Stromal cell of bone marrow (primary cell): Measurements from ENCODE around the gene GANAB.
"Not testable (repeated sequence)": the region's sequence is repeated elsewhere in the genome, so short reads cannot be mapped to it uniquely, and the experiment has no call there.

Experiments
- DNase-seq: peaks from one replicate; pipeline ENCODE4 v3.0.0-alpha.2; 2012; ENCODE audit warnings: low read depth

The GANAB gene

DNA sequence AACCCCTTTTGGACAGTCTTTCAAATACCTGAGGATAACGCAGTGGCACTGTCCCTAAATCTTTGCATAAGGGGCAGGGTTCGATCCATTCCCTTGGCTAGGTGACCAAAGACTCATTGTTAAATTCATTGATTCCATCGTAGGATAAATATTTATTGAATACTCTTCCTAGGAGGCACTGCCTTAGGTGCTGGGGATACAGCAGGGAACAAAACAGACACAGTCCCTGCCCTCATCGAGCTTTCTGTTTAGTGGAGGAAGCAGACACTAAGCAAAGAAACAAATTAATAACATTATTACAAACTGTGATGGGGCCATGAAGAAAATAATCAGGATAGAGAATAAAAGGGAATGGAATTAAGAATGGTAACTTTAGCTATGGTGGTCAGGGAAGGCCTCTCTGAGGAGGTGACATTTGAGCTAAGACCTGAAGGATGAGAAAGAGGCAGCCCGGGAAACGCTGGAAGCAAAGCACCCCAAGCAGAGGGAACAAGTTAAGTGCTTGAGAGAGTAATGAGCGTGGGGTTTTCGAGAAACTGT lies 25.3 kb downstream of the GANAB start:
- no peak for DNase-seq

DNA sequence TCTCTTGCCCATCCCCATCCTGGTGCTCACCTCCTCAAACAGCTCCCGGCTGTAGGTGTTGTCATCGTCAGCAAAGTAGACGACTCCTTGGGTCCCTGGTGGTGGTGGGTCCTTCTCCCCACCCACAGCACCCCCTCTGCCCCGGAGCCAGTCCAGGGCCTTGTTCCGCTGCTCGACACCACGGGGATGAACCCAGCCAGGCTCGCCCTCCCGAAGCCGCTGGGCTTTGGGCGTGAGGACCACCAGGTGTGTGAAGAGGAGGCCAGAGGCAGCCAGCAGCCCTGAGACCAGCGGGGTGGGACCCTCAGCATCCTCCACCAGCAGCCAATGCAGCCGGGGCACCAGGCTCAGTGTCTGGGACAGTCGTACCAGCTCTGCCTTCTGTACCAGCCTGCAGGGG lies 29.5 kb downstream of the GANAB start:
- DNase-seq = not testable (repeated sequence)

DNA sequence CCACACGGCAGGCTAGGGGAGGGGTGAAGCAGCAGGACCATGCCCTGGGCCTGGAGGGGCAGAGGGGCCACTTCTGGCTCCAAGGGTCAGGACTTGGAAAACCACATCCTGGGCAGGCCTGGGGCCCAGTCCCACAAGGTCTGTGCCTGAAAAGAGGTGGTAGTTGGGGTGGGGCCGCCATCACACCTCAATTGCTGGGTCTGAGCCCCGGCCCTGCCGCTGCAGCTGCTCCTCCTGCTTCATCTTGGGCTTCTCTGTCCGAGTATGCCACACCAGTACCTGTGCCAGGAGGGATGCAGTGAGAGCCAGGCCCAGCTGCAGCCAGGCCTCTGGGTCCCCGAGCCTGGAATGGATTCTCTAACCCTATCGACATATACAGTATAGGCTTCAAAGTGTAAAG lies 30.9 kb downstream of the GANAB start:
- DNase-seq = no peak

DNA sequence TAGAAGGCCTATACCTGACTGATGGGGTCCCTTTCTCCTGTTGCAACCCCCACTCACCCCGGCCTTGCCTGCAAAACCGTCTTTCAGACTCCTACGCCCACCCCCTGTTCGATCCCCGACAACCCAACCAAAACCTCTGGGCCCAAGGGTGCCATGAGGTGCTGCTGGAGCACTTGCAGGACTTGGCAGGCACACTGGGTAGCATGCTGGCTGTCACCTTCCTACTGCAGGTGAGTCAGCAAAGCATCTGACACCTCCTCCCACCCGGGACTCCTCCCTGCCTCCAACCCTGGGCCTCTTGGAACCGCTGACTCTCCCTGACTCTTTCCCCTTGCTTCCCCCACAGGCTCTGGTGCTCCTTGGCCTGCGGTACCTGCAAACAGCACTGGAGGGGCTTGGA lies 32.1 kb downstream of the GANAB start:
- no peak for DNase-seq

DNA sequence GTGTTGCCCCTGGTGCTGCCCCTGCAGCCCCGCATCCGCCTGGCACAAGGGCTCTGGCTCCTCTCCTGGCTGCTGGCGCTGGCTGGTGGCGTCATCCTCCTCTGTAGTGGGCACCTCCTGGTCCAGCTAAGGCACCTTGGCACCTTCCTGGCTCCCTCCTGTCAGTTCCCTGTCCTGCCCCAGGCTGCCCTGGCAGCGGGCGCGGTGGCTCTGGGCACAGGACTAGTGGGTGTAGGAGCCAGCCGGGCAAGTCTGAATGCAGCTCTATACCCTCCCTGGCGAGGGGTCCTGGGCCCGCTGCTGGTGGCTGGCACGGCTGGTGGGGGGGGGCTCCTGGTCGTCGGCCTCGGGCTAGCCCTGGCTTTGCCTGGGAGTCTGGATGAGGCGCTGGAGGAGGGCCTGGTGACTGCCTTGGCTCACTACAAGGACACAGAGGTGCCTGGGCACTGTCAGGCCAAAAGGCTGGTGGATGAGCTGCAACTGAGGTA lies 33.1 kb downstream of the GANAB start:
- no peak for DNase-seq

DNA sequence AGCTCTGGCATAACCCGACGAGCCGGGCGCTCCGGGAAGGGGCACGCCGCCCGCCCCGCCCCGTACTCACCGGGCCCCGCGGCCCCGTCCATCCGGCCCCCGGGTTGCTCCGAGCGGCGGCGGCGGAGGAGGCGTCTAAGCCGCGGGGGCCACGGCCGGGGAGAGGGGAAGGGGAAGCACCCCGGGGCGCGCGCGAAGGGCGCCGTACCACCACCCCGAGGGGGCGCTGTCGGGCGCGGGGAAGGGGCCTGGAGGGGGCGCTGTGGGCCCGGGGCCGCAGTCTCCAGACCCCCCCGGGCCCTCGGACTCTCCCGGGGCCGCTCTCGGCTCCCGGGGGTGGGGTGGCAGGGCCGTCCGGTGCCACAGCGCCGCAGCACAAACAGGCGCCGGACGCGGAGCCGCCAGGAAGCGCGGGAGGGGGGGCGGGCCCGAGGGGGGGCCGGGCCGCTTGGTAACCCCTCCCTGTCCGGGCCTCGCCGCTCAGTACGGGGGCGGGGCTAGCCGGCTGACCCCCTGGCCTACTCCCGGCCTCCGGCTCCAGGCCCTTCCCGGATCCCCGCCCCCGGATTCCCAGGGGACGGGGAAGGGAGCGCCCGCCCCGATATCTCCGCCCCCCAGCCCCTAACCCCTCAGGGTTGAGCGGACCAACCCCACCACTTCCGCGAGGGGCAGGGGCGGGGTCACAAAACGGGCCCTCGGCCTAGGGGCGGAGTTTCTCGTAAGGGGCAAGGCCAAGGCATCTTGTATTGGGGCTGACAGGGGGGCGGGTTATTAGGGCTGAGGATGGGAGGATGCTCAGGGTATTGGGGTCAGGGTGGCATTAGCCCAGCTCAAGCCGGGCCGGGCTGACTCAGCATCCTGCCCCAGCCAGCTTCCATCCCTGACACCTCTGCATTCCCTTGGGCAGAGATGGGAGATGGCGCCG lies 33.8 kb downstream of the GANAB start, which contains the start of the genes EML3 and ROM1:
EML3 (minus strand) TSS at position 410 of the 925 bp plus-strand sequence; CDS start at position 92, 318 bp downstream.
ROM1 (plus strand) TSS at position 892 of the 925 bp plus-strand sequence; CDS start at position 917, 25 bp downstream.
- peak; percentile 77 for DNase-seq

DNA sequence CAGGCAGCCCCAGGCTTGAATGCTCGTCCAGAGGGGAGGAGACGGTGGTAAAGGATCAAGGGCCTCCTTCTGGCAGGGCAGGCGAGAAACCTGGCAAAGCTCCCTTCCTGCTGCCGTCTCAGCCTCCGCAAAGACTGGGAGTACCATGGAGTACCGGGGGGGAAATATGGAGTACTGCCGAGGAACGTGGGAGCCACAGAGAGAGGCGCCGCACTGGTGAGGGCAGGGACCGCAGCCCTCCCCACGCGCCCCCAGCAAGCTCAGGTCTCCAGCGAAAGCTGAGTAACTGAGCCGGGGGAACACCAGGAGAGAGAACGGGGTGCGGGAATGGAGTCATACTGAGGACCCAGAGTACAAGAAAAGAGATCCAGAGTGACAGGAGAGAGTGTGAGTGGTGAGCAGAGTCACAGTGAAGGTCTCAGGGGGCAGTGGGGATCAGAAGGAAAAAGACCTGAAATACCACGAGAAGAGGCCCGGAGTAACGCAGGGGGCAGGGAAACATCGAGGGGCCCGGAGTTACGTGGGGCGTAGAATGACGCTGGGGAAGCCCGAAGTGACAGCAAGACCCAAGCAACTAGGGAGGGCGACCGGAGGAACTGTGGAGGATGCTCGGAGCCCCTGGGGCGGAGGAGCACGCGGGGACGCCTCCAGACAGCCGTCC lies 34.6 kb downstream of the GANAB start:
- peak; percentile 36 for DNase-seq

DNA sequence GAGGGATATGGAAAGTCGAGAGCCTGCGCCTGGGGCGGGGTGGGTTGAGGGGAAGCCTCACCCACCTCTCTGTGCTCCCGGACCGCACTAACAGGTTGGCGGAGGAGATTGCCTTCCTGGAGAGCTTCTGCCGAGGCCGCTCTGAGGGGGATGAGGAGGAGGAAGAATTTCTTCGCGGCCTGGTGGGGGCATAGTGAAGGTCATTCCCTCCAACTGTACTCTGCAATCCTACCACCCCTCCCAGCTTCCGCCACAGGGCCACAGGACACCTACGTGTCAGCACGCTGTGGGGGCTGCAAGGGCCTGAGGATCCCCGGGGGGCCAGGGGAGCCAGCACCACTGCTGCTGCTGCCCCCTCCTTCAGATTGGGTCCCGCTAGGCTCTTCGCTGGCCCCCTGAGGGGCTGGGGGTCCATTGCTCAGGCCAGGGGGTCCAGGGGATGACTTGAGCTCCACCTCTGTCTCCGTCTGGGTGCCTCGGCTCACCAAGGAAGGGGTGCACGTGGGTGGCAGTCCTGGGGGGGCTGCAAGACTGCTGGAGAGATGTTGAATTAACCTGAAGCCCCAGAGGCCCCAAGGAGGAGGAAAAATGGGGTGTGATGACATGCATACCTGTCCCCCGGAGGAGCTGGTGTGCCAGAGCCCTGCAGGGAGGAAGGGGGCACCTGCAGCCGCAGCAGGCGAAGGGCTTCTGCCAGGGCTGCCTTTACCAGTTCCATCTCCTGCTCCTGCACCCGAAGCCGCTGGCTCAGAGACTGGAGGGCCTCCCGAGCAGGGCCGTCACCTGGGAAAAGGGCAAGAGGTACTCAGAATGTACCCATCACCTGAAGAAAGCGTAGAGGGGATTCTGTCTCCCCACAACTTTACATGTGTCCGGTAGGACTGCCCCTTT lies 35.4 kb downstream of the GANAB start:
- DNase-seq = no peak

DNA sequence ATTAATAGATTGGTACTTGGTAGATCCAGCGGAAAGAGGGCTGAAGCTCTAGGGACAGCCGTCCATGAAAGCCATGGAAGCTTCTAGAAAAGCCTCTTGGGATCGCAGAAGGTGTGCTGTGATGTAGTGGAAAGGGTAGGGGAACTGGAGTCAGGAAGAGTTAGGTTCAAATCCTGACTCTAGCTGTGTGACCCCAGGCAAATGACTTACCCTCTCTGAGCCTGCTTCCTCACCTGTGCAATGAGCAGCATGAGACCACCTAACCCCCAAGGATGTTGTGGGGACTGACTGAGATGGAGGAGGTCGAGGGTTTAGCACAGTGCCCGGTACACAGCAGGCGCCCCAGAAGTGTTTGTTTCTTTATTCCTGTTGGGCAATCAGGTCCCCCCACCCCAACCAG lies 36.0 kb downstream of the GANAB start:
- no peak for DNase-seq

DNA sequence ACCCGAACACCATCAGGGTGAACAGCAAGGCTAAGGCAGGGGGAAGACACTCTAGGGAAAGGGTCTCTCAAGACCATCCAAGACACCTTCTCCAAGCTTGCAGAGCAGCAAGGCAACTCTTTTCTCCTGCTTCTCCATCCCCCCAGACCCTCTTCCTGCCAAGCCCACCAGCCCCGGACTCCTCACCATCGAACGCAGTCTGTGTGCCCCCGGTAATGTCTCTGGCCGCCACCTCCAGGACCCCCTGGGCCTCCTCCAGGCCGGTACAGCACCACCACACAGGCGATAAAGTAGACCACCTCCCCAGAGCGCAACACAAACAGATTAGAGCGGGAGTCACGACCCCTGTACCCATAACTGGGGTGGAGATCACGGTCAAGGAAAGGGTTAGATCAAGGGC lies 37.6 kb downstream of the GANAB start:
- no peak for DNase-seq

DNA sequence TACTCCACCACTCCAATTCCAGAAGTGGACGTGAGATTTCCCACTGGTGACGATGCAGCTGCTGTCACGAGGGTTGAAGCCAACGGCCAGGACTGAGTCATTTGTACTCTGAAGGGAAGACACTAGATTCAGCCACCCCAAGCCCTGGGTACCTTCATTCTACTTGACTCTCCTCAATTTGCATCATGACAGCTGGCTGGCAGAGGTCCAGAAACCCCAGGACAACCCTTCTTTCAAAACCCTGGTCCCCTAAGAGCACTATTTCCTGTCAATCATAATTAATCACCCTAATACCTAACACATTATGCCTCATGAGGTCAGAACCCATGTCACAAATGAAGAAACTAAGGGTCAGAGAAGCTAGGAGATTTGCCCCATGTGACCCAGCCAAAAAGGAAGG lies 38.7 kb downstream of the GANAB start:
- no peak for DNase-seq

DNA sequence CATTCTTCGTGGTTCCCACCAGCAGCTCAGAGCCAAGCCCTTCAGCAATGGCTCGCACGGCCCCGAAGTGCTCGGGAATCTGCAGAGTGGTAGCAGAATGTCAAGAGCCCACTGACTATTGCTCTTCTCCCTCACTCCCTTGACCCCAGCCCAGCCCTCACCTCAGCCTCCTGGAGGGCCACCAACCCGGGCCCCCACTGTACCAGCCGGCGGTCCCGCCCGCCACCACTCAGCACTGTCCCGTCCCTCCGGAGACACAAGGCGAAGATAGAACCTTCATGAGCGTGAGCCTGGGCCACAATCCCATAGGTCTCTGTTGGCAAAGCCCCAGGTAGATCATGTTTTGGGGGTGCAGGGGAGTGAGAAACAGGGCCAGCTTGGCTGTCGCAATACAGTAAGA lies 40.5 kb downstream of the GANAB start:
- DNase-seq = no peak

DNA sequence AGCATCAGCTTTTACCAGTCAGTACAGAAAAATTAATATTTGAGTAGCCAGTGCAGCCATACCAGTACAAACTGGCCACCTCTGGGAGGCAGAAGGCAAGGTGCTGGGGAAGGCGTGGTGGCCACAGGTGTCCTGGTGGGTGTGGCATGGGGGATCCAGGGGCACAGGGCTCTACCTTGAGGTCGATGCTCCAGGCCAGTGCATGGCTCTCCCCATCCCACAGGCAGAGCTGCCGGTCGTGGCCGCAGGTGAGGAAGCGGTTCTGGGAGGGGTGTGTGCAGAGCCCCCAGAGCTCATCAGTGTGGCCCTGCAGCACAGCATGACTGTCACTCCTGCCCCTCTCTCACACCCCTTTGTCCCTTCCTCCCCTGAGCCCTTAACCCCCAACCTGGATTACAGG lies 40.9 kb downstream of the GANAB start:
- DNase-seq = no peak

DNA sequence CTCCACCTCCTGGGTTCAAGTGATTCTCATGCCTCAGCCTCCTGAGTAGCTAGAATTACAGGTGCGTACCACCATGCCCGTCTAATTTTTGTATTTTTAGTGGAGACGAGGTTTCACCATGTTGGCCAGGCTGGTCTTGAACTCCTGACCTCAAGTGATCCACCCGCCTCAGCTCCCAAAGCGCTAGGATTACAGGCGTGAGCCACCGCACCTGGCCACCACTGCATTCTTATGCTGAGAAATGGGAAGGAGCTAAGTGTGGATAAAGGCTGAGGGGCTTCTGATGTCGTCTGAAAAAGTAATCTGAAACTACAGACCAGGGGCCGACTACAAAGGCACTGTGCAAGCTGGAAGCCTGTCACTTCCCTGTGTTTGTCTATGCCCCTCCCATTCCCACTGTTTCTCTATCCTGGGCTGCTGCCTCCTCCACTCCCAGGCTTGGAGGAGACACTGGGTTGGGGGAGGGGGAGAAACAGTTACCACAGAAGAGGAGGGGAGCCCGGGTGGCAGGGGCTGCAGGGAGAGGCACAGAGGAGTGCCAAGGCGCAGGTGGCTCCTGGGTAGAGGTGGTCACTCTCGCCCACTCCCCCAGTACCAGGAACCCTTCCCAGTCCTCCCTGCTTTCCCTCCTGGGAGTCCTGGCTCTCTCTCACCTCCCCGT lies 41.8 kb downstream of the GANAB start:
- no peak for DNase-seq

DNA sequence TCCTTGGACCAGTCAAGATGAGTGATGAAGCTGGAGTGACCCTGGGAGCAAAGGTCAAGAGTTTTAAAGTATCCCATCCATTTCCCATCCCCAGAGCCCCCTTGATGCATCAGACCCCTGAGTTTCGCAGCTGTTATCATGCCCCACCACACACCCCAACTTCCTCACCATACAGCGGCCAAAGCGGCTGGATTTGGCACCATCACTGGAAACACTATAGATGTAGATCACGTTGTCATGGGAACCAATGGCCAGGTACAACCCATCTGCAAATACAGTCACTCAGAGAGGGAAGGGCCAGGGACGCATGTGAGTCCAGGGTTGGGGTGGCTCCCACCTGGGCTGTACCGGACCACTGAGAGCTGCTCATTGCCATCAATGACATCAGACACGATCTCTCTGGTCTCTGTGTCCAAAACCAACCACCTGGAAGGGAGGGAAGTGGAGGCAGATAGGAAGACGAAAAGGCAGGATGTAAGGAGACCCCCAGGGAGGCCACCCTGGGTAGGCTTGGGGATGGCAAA lies 42.6 kb downstream of the GANAB start:
- no peak for DNase-seq

DNA sequence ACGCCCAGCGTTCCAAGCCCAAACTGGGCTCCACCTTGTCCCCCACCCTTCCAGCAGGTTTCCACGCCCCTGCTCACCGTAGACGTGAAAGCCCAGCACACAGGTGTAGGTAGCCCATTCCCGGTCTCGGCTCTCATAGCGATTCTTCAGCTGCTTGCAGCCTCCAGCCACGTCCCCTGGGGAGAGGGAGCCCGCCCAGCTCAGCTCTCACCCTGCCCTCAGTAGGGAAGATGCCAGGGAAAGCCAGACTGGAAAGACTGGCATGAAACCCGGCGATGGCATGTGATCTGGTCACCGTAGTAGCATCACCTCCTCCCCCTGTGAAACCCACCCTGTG lies 43.4 kb downstream of the GANAB start:
- DNase-seq = no peak

DNA sequence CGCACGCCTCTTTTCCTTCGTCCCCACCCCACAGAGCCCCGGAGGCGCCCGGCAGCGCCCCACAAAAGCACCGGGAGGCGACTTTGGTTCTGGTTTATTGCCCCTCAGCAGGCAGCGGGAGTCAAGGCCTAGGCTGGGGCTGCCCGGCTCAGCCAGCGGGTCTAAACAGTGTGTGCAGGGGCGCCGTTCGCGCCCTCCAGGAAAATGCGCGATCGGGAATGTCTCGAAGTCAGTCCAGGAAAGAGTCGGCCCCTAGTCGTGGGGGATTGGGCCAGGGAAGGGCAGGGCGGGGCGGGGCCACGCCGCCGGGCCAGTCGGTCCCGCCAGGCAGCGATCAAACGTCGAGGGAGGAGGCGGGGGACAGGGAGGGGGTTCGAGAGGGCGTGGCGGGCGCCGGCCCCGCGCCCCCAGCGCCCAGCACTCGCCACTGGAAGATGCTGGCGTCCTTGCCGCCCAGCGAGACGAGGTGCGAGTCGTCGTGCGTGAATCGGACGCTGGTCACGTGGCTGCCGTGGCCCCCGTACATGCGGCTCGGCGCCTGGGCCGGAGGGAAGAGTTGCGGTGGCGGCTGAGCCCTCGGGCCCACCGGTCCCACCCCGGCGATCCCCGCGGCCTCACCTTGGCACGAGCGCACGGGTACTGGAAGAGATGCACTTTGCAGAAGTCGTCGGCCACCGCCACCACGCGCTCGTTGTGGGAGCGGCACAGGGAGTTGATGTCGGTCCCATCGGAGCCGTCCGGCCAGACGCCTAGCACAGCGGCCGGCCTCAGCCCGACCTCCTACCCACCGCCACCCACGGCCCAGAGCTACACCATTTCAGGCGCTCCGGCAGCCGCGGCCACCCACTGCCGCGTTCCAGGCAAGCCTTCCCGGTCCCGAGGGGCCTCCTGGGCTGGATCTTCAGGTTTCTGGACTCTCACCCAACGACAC lies 44.0 kb downstream of the GANAB start:
- peak; percentile 44 for DNase-seq

DNA sequence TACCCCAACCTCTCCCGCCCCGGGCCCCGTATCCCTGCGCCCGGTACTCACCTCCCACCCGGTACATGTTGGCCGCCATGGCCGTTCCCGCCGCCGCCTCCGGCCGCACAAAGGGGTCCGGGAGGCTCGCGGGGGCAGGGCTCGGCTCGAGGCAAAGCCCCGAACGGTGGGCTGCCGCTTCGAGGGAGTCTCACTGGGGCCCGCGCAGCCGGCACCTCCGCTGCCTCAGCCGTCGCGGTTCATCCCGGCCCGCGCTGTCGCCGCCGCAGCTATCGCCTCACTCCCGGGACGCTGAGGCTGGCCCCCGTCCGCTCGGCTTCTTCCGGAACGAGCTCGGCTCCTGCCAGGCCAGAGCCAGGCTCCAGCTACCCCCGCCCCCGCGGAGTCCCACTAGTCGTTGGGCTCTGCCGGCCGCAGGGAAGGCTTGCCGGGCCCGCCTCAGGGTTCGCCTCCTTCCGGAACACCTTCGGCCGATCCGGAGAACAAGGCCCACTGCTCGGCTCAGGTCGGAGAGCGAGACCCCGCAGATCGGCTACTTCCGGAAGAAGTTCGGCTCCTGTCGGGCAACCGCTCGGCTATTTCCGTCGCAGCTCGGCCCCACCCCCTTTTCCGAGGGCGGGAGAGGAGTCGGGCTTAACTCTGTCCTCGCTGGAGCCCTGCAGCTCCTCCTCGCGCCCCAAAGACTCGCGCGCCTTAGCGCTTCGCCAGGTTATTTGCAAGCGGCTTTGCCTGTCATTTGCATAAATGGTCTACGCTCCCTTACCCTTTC lies 44.9 kb downstream of the GANAB start, which contains the start of gene MTA2:
MTA2 (minus strand) TSS at position 494 of the 769 bp plus-strand sequence; CDS start at position 79, 415 bp downstream.
- peak; percentile 91 for DNase-seq

DNA sequence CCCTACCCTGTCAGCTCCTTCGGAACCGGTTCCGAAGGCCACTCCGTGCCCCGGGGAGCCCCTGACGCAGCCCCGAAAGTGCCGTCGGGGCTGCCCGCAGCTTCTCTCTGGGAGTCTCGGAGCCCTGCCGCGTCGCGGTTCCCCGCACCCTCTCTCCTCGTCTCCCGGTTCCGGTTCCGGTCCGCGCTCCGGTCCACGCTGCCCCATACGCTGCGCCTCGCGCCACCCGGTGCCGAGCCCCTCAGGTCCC lies 45.4 kb downstream of the GANAB start:
- no peak for DNase-seq
